Karpas-422 (cell line): ENCODE data around the gene PSMG4. TPM values are rescaled to one million over a fixed set of nuclear protein-coding genes. Genes with fewer than 3 reads are reported as not detected.

Experiments
- DNase-seq: peaks from one replicate; pipeline ENCODE4 v3.0.0-alpha.2; 2015
- H2AFZ ChIP-seq: fragments of 200-600 bp; sonication (generic); 2 replicates; pipeline ENCODE4 v1.6.1; 2014; ENCODE audit warnings: antibody characterized with exemption, low read length, mixed read lengths
- H3K27ac ChIP-seq: fragments of 200-600 bp; sonication (generic); 2 replicates; pipeline ENCODE4 v1.5.1; 2014; ENCODE audit warnings: mild to moderate bottlenecking, low read length, moderate library complexity
- H3K27me3 ChIP-seq: fragments of 200-600 bp; sonication (generic); 2 replicates; pipeline ENCODE4 v1.6.1; 2014; ENCODE audit warnings: low read length, mixed read lengths
- H3K36me3 ChIP-seq: fragments of 200-600 bp; sonication (generic); 2 replicates; pipeline ENCODE4 v1.6.1; 2014; ENCODE audit warnings: low read length, mixed read lengths; ENCODE audit not compliant: insufficient read depth
- H3K4me1 ChIP-seq: fragments of 200-600 bp; sonication (generic); 2 replicates; pipeline ENCODE4 v1.6.1; 2014; ENCODE audit warnings: mild to moderate bottlenecking, low read length, mixed read lengths
- H3K4me2 ChIP-seq: fragments of 200-600 bp; sonication (generic); 2 replicates; pipeline ENCODE4 v1.6.1; 2014; ENCODE audit warnings: low read length, low read depth, mild to moderate bottlenecking; ENCODE audit not compliant: poor library complexity, severe bottlenecking
- H3K4me3 ChIP-seq: fragments of 200-600 bp; sonication (generic); 2 replicates; pipeline ENCODE4 v1.5.1; 2014; ENCODE audit warnings: mild to moderate bottlenecking, antibody characterized with exemption, low read length, mixed read lengths
- H3K79me2 ChIP-seq: fragments of 200-600 bp; sonication (generic); 2 replicates; pipeline ENCODE4 v1.6.1; 2014; ENCODE audit warnings: mild to moderate bottlenecking, low read length, mixed read lengths
- H3K9ac ChIP-seq: fragments of 200-600 bp; sonication (generic); 2 replicates; pipeline ENCODE4 v1.6.0; 2014; ENCODE audit warnings: low read length
- H3K9me2 ChIP-seq: fragments of 200-600 bp; sonication (generic), shearing (Covaris generic); replicated peaks from 2 replicates; pipeline ENCODE4 v1.6.0; 2014; ENCODE audit warnings: mild to moderate bottlenecking, low read length, moderate library complexity; ENCODE audit not compliant: insufficient read depth
- H3K9me3 ChIP-seq: fragments of 300-700, 200-600 bp; sonication (generic); 2 replicates; pipeline ENCODE4 v1.6.1; 2014; ENCODE audit warnings: low read length, mixed read lengths
- H4K20me1 ChIP-seq: fragments of 200-600 bp; sonication (generic); 2 replicates; pipeline ENCODE4 v1.6.1; 2014; ENCODE audit warnings: mild to moderate bottlenecking, antibody characterized with exemption, low read length, low read depth; ENCODE audit not compliant: insufficient read depth
- total RNA-seq: library from RNA; depleted of rRNA; stranded (reverse); fragments of >200 nt; shearing (Covaris generic); gene quantifications from 2 replicates; pipeline ENCODE4 v1.2.3, GENCODE V29; 2014; ENCODE audit warnings: low replicate concordance

The PSMG4 gene
- total RNA-seq, 1 experiment from 2014 or later, result 42.3 TPM

DNA sequence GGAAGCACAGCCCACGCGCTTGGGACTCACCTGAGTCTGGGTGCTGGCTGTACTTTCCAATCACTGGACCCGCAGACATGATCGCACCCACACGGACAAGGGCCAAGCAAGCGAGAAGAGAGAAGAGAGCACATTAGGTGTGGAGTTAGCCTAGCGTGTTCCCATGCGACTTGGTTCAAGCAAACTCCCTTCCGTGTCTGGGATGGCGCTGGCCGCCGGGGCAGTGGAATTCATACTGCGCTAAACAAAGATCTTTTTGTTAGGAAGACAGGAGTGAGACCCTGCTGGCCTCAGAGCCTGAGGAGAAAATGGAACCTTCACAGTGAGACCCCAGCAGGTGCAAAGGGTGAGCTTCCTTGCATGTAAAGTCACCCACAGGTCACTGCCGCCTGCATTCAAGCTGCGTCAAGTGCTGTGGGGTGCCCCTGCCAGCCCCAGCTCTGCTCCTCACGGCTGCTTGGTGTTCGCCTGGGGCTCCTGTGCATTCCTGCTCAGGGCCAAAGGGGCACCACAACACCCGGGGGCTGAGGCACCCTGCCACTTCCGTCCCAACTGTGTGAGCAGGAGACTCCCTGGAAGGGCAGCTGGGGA is 26.4 kb downstream of the PSMG4 start:
- H3K9me3 ChIP-seq, result no peaks in the 10 kb centered on the region
- no peak overlapping the region for H3K27ac ChIP-seq
- H4K20me1 ChIP-seq, result no peaks in the 10 kb centered on the region
- DNase-seq, result no peak
- H3K9me2 ChIP-seq, result no peaks in the 10 kb centered on the region
- no peak overlapping the region for H3K4me3 ChIP-seq
- H3K27me3 ChIP-seq, result no peaks in the 10 kb centered on the region
- H3K79me2 ChIP-seq, result no peaks in the 10 kb centered on the region
- H3K4me2 ChIP-seq, result no peak overlapping the region
- no peak overlapping the region for H2AFZ ChIP-seq
- no peaks in the 10 kb centered on the region for H3K36me3 ChIP-seq
- no peak overlapping the region for H3K9ac ChIP-seq
- no peaks in the 10 kb centered on the region for H3K4me1 ChIP-seq

DNA sequence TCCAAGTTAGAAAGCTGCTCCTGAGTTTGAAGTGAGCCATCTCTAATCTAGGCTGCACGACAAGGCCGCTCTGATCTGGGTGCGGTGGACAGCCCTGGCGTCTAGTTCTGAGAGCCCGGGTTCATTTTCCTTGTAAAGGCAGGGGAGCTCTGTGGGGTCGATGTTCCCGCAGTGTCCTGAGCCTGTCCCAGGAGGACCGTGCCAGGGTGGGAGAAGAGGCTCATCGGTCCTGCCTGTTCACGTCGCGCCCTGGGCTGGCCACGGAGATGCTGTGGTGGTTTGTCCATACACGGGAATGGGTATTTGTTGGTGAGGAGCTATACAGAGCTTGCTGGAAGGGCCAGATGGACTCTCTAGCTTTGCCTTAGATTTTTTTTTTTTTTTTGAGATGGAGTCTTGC is 27.0 kb downstream of the PSMG4 start:
- Histone ChIP-seq H3K4me1 (no peaks in the 10 kb centered on the region), H3K9me2 (no peaks in the 10 kb centered on the region), H3K4me3 (no peak overlapping the region), H3K27ac (no peak overlapping the region), H3K79me2 (no peaks in the 10 kb centered on the region), H4K20me1 (no peaks in the 10 kb centered on the region), H3K27me3 (no peaks in the 10 kb centered on the region), H3K4me2 (no peak overlapping the region), H3K9me3 (no peaks in the 10 kb centered on the region), H2AFZ (no peak overlapping the region), H3K9ac (no peak overlapping the region), H3K36me3 (no peaks in the 10 kb centered on the region)
- no peak for DNase-seq

DNA sequence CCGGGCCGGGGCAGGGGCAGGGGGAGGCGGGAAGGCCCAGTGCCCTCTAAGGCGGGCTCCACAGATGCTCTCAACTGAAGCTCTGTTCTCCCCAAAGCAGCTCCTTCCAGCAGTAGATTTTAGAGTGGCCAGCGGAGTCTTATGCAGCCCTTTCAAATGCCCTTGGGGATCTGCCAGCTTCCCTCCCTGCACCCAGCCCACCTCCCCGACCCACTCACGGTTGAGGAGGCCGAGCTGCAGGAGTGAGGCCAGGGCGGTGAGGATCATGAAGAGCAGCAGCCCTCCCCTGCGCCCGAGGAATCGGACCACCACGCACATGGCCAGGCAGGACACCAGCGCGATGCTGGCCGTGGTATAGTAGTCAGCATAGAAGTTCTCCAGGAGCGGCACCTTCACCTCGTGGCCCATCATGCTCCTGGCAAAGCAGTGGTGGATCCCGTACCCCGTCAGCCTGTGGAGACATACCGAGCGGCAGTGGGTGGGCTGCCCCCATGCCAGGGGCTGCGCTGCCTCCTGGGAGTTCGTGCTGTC is 28.0 kb downstream of the PSMG4 start:
- Histone ChIP-seq H3K4me1 (no peaks in the 10 kb centered on the region), H3K9ac (no peak overlapping the region), H4K20me1 (no peaks in the 10 kb centered on the region), H3K27me3 (no peaks in the 10 kb centered on the region), H3K36me3 (no peaks in the 10 kb centered on the region), H3K9me2 (no peaks in the 10 kb centered on the region), H3K27ac (no peak overlapping the region), H3K4me3 (no peak overlapping the region), H3K9me3 (no peaks in the 10 kb centered on the region), H3K4me2 (no peak overlapping the region), H2AFZ (no peak overlapping the region), H3K79me2 (no peaks in the 10 kb centered on the region)
- no peak for DNase-seq

DNA sequence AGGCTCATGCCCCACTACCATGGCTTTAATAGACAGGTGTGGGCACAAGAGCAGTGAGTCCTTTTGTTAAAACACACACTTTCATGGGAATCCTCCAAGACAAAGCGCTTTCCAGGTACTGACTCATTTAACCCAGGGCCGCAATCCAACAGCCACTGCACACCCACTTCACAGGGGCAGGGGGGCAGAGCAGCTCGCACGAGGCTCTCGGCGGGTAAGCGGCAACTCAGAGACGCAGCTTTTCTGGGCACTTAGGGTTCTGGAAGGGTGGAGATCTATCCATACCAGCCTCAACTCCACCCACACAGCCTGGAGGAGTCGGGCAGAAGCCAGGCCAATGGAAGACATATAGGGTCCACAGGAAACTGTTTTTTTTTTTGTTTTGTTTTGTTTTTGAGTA is 28.6 kb downstream of the PSMG4 start:
- Histone ChIP-seq H3K4me3 (no peak overlapping the region), H3K36me3 (no peaks in the 10 kb centered on the region), H4K20me1 (no peaks in the 10 kb centered on the region), H3K9me3 (no peaks in the 10 kb centered on the region), H2AFZ (no peak overlapping the region), H3K79me2 (no peaks in the 10 kb centered on the region), H3K27ac (no peak overlapping the region), H3K9me2 (no peaks in the 10 kb centered on the region), H3K9ac (no peak overlapping the region), H3K4me1 (no peaks in the 10 kb centered on the region), H3K27me3 (no peaks in the 10 kb centered on the region), H3K4me2 (no peak overlapping the region)
- no peak for DNase-seq

GRCh38 chr6:3287976-3288707 is 29.4 kb downstream of the PSMG4 start:
- Histone ChIP-seq H4K20me1 (no peaks in the 10 kb centered on the region), H3K4me3 (no peak overlapping the region), H2AFZ (no peak overlapping the region), H3K27me3 (no peaks in the 10 kb centered on the region), H3K4me2 (no peak overlapping the region), H3K9ac (no peak overlapping the region), H3K27ac (no peak overlapping the region), H3K4me1 (no peaks in the 10 kb centered on the region), H3K9me2 (no peaks in the 10 kb centered on the region), H3K9me3 (no peaks in the 10 kb centered on the region), H3K79me2 (no peaks in the 10 kb centered on the region), H3K36me3 (no peaks in the 10 kb centered on the region)
- DNase-seq, result no peak

- H3K9me2 ChIP-seq, result no peaks in the 10 kb centered on the region
- no peak overlapping the region for H3K27ac ChIP-seq
- no peak overlapping the region for H3K4me3 ChIP-seq
- no peak overlapping the region for H3K9ac ChIP-seq
- no peaks in the 10 kb centered on the region for H3K36me3 ChIP-seq
- H3K27me3 ChIP-seq, result no peaks in the 10 kb centered on the region
- H3K79me2 ChIP-seq, result no peaks in the 10 kb centered on the region
- no peaks in the 10 kb centered on the region for H3K9me3 ChIP-seq
- no peak overlapping the region for H3K4me2 ChIP-seq
- no peak for DNase-seq
- H2AFZ ChIP-seq, result no peak overlapping the region
- H4K20me1 ChIP-seq, result no peaks in the 10 kb centered on the region
- H3K4me1 ChIP-seq, result no peaks in the 10 kb centered on the region
These were observed 30.2 kb downstream of the PSMG4 start for GRCh38 chr6:3288711-3289663.

DNA sequence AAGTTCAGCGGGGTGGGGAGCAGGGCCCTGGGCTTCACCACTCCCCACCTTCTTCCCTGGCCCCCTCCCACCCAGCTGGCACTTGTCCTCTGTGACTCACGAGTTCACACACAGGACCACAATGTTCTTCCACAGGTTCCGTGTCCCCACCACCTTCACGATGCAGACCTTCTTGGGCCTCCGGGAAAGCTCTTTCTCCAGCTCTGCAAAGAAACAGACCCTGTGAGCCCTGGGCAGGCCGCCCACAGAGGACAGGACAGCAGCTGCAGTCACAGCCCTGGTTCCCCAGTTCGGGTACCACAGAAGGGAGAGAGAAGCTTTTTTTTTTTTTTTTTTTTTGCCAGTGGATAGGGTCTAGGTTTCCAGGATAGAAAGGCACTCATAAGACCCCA is 30.9 kb downstream of the PSMG4 start:
- no peaks in the 10 kb centered on the region for H3K9me3 ChIP-seq
- no peaks in the 10 kb centered on the region for H3K4me1 ChIP-seq
- no peak overlapping the region for H3K4me3 ChIP-seq
- no peak for DNase-seq
- no peaks in the 10 kb centered on the region for H4K20me1 ChIP-seq
- no peak overlapping the region for H2AFZ ChIP-seq
- H3K4me2 ChIP-seq, result no peak overlapping the region
- H3K79me2 ChIP-seq, result no peaks in the 10 kb centered on the region
- H3K9me2 ChIP-seq, result no peaks in the 10 kb centered on the region
- no peaks in the 10 kb centered on the region for H3K36me3 ChIP-seq
- no peaks in the 10 kb centered on the region for H3K27me3 ChIP-seq
- H3K27ac ChIP-seq, result no peak overlapping the region
- no peak overlapping the region for H3K9ac ChIP-seq
